ENCODE results near the gene DGKB. TPM values are rescaled to one million over a fixed set of nuclear protein-coding genes. Genes with fewer than 3 reads are reported as not detected.

DGKB gene
- total RNA-seq, 2 donors from 2014 or later: 0.44 to 0.63 TPM

DNA sequence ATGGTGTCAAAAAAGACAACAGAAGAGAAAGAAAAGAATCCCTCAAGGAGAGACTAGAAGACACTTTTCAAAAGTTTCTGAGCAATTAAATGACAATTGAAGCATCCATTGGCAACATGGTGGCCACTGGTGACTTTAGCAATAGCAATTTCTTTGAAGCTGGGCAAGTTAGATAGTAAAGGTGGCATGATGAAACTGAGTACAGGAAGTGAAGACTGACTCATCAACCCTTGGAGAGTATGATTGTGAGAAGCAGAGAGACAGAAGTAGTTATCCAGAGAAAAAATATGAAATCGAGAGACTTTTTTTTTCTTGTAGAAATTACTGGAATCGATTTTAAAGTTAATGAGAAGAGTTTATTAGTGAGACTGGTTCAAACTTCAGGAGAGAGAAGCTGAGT is 52.5 kb downstream of the DGKB start:
- TF ChIP-seq, protein P1, sequence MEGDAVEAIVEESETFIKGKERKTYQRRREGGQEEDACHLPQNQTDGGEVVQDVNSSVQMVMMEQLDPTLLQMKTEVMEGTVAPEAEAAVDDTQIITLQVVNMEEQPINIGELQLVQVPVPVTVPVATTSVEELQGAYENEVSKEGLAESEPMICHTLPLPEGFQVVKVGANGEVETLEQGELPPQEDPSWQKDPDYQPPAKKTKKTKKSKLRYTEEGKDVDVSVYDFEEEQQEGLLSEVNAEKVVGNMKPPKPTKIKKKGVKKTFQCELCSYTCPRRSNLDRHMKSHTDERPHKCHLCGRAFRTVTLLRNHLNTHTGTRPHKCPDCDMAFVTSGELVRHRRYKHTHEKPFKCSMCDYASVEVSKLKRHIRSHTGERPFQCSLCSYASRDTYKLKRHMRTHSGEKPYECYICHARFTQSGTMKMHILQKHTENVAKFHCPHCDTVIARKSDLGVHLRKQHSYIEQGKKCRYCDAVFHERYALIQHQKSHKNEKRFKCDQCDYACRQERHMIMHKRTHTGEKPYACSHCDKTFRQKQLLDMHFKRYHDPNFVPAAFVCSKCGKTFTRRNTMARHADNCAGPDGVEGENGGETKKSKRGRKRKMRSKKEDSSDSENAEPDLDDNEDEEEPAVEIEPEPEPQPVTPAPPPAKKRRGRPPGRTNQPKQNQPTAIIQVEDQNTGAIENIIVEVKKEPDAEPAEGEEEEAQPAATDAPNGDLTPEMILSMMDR (IDR thresholded peaks at IDR 0.05): no peak
- Histone ChIP-seq H3K4me1 (no peaks in the 10 kb centered on the region), H3K27ac (no peak overlapping the region), H3K4me3 (no peak overlapping the region), H3K9me3 (no peaks in the 10 kb centered on the region), H3K27me3 (no peaks in the 10 kb centered on the region), H3K36me3 (no peaks in the 10 kb centered on the region)
- DNase-seq (ENCODE audit: low spot score): no peak

DNA sequence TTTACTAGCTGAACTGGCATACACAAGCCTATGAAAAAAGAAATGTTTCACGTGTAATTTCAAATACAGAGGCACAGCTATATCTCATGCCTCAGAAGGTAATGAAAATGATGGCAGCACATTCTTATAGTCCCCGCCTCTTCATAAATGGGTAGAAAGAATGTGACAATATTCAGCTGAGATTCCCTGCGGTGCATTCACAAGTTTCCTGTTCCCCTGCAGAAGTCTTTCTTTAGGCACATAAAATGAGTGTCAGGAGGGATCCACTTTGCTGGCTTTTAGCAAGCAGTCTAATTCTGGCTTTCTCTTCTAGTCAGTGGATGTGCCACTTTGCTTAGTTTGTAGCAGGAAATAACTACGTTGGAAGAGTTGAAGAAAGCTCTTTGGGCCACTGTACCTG is 56.1 kb downstream of the DGKB start:
- no peaks in the 10 kb centered on the region for H3K27me3 ChIP-seq
- no peak for DNase-seq (ENCODE audit: low spot score)
- H3K9me3 ChIP-seq: no peaks in the 10 kb centered on the region
- H3K4me1 ChIP-seq: no peaks in the 10 kb centered on the region
- TF ChIP-seq, protein P1 (IDR thresholded peaks at IDR 0.05): no peak
- no peaks in the 10 kb centered on the region for H3K36me3 ChIP-seq
- H3K4me3 ChIP-seq: no peak overlapping the region
- H3K27ac ChIP-seq: no peak overlapping the region

DNA sequence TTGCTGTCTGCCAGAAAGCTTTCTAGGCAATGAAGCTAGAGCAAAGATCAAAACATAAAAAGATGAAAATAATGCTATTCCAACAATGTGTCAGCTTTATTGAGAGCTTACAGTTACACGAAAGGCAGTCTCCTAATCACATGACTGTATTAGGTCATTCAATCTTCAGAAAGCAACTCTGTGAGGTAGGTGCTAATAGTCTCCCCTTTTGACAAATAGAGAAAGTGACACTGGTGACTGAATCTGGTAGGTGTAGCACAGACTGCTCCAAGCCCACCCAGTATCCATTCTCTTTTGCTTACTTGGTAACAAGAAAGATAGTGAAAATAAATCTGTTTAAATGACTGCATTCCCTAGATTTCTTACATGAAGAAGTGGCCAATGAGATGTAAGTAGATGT is 58.8 kb downstream of the DGKB start:
- no peak for DNase-seq (ENCODE audit: low spot score)
- no peaks in the 10 kb centered on the region for H3K9me3 ChIP-seq
- H3K4me3 ChIP-seq: no peak overlapping the region
- H3K27me3 ChIP-seq: no peaks in the 10 kb centered on the region
- H3K36me3 ChIP-seq: no peaks in the 10 kb centered on the region
- H3K4me1 ChIP-seq: no peaks in the 10 kb centered on the region
- TF ChIP-seq, protein P1 (IDR thresholded peaks at IDR 0.05): no peak
- no peak overlapping the region for H3K27ac ChIP-seq

DNA sequence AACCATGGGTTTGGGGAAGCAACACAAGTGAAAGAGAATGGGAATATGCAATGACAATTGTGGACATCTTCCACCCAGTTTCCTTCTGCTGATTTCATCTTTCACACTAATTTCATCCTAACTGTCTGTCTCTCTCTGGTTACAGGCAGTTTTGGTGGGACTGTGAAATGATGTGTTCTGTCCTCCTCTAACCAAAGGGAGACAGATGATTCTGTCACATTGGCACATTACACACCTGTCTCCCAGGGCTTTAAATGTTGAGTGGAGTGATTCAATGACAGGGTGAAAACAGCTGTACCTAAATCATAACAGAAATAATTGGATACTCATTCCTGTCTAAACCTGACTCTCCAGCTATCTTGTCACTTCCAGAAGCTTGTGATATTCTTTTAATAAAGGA is 60.0 kb downstream of the DGKB start:
- TF ChIP-seq, protein P1 (IDR thresholded peaks at IDR 0.05): no peak
- Histone ChIP-seq H3K9me3 (no peaks in the 10 kb centered on the region), H3K36me3 (no peaks in the 10 kb centered on the region), H3K4me3 (no peak overlapping the region), H3K4me1 (no peaks in the 10 kb centered on the region), H3K27ac (no peak overlapping the region), H3K27me3 (no peaks in the 10 kb centered on the region)
- no peak for DNase-seq (ENCODE audit: low spot score)

DNA sequence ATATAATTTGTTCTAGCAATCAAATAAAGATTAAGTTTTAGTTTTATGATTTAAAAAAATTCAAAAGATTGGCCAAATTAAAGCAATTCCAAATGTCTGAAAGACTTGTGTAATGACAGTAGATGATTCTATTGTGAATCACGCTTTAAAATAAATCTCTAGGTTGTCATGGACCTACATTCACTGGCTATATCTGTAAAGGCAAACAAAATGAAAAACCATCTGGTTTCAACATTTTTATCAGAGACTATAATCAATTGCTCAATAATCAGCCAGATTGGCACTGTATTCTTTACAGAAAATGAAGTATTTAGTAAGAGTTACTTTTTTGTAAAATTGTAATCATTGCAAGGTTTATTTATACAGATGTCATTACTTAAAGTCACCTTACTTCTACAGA is 60.7 kb downstream of the DGKB start:
- Histone ChIP-seq H3K4me3 (no peak overlapping the region), H3K4me1 (no peaks in the 10 kb centered on the region), H3K36me3 (no peaks in the 10 kb centered on the region), H3K9me3 (no peaks in the 10 kb centered on the region), H3K27ac (no peak overlapping the region), H3K27me3 (no peaks in the 10 kb centered on the region)
- TF ChIP-seq, protein P1 (IDR thresholded peaks at IDR 0.05): no peak
- DNase-seq (ENCODE audit: low spot score): no peak

DNA sequence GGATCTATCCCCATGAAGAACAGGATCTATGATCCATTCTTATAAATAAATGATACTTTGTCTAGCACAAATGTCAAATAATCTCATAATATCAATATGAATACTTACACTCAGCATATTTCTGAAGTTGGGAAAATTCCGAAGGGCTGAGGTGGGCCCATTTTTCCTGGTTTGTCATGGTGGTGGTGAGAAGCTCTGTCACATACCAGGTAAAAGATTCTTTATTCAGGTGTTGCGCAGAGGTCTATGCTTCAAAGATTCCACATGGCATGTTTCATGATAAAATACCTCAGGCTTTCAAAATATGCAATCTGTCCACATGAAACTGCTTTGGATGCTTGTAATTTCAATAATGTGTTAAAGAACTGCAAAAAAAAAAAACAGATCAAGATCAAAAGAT is 61.5 kb downstream of the DGKB start:
- H3K36me3 ChIP-seq: no peaks in the 10 kb centered on the region
- TF ChIP-seq, protein P1 (IDR thresholded peaks at IDR 0.05): no peak
- no peak overlapping the region for H3K27ac ChIP-seq
- no peaks in the 10 kb centered on the region for H3K27me3 ChIP-seq
- H3K4me3 ChIP-seq: no peak overlapping the region
- H3K9me3 ChIP-seq: no peaks in the 10 kb centered on the region
- H3K4me1 ChIP-seq: peaks cover 0 to 5% of the 10 kb centered on the region in 2 donors
- no peak for DNase-seq (ENCODE audit: low spot score)
